ENCODE measurements around the gene PITPNB.

Gene PITPNB

GRCh38 chr22:27918341-27919221, 475 bp downstream of the PITPNB start:
- no peak for DNase-seq

- no peak for DNase-seq
These were observed 3.1 kb downstream of the PITPNB start for GRCh38 chr22:27915986-27916385.

- DNase-seq, result no peak
These were observed 5.8 kb downstream of the PITPNB start for GRCh38 chr22:27913162-27913741.

- no peak for DNase-seq
These were observed 7.0 kb downstream of the PITPNB start for GRCh38 chr22:27912101-27912500.

GRCh38 chr22:27911330-27911729, 7.7 kb downstream of the PITPNB start:
- no peak for DNase-seq

GRCh38 chr22:27906241-27906640, 12.8 kb downstream of the PITPNB start:
- DNase-seq, result no peak

- DNase-seq, result no peak
These were observed 13.4 kb downstream of the PITPNB start for GRCh38 chr22:27905653-27906052.

GRCh38 chr22:27903805-27904473, 15.1 kb downstream of the PITPNB start:
- no peak for DNase-seq

- no peak for DNase-seq
These were observed 18.9 kb downstream of the PITPNB start for GRCh38 chr22:27900153-27900552.

GRCh38 chr22:27896245-27896644, 22.8 kb downstream of the PITPNB start:
- DNase-seq, result no peak

- DNase-seq, result no peak
These were observed 23.5 kb downstream of the PITPNB start for GRCh38 chr22:27895600-27895999.

GRCh38 chr22:27892811-27893210, 26.2 kb downstream of the PITPNB start:
- no peak for DNase-seq

- no peak for DNase-seq
These were observed 27.0 kb downstream of the PITPNB start for GRCh38 chr22:27892064-27892463.

- no peak for DNase-seq
These were observed 30.7 kb downstream of the PITPNB start for GRCh38 chr22:27888310-27888709.

GRCh38 chr22:27886843-27887151, 32.3 kb downstream of the PITPNB start:
- DNase-seq, result no peak

GRCh38 chr22:27885977-27886842, 32.8 kb downstream of the PITPNB start:
- DNase-seq, result peak; percentile 14

- DNase-seq, result no peak
These were observed 35.3 kb downstream of the PITPNB start for GRCh38 chr22:27883656-27884350.

GRCh38 chr22:27882507-27883290, 36.4 kb downstream of the PITPNB start:
- DNase-seq, result no peak

GRCh38 chr22:27881421-27881820, 37.6 kb downstream of the PITPNB start:
- DNase-seq, result no peak

- peak; percentile 67 for DNase-seq
These were observed 38.2 kb downstream of the PITPNB start for GRCh38 chr22:27880778-27881394.

- DNase-seq, result no peak
These were observed 39.1 kb downstream of the PITPNB start for GRCh38 chr22:27879923-27880322.

Data from NCI-H1694 treated with DMSO at 0.1 percent for 48 hours (cell line).